ENCODE results near the gene RPS10. TPM values are rescaled to one million over a fixed set of nuclear protein-coding genes. Genes with fewer than 3 reads are reported as not detected.

The RPS10 gene
- polyA plus RNA-seq, 3 donors: 645 to 2,603 (median 1,054) TPM

DNA sequence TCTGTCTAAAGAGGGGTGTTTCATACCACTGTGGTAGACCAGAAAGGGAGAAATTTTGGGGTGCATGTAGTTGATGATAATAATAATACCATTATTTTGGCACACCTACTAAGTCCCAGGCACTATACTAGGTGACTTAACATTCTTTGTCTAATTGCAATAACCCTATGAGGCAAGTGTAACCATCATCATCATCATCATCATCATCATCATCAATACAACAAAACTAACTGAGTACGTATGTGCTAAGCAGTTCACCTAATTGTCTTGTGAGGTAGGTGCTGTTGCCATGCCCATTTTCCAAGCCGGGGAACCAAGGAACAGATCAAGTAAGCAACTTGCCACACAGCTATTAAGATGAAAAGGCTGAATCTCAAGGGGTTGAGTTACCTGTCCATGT, 37.4 kb upstream of the RPS10 start:
- Histone ChIP-seq H3K9ac (ENCODE audit: insufficient read depth, low read length, poor library complexity, severe bottlenecking) (no peak overlapping the region), H3K79me2 (ENCODE audit: insufficient read depth, low read length) (no peaks in the 10 kb centered on the region), H3K4me2 (replicated peaks; ENCODE audit: extremely low read depth, low read length, poor library complexity, severe bottlenecking) (no peak overlapping the region), H3K4me3 (replicated peaks in 1 of 3; ENCODE audit: low read depth in 2 of 3, low read length in 3 of 3) (no peak overlapping the region), H4K20me1 (ENCODE audit: insufficient read depth, low read length) (no peaks in the 10 kb centered on the region), H3K4me1 (ENCODE audit: control insufficient read depth in 1 of 2, insufficient read depth in 2 of 2, low read length in 2 of 2) (peaks cover 8 to 11% of the 10 kb centered on the region in 2 donors), H3K9me3 (replicated peaks in 1 of 2; ENCODE audit: control insufficient read depth in 1 of 2, insufficient read depth in 1 of 2, low read length in 2 of 2) (no peaks in the 10 kb centered on the region), H3K27me3 (ENCODE audit: control insufficient read depth in 2 of 2, insufficient read depth in 2 of 2, low read length in 2 of 2) (peaks cover 11 to 39% of the 10 kb centered on the region in 2 donors), H2AFZ (ENCODE audit: insufficient read depth, low read depth, low read length, poor library complexity, severe bottlenecking) (no peak overlapping the region), H3K36me3 (replicated peaks in 1 of 2; ENCODE audit: control insufficient read depth in 1 of 2, insufficient read depth in 2 of 2, low read length in 2 of 2) (no peaks in the 10 kb centered on the region), H3K27ac (ENCODE audit: low read depth in 1 of 2, low read length in 2 of 2) (no peak overlapping the region)
- TF ChIP-seq, protein P1, sequence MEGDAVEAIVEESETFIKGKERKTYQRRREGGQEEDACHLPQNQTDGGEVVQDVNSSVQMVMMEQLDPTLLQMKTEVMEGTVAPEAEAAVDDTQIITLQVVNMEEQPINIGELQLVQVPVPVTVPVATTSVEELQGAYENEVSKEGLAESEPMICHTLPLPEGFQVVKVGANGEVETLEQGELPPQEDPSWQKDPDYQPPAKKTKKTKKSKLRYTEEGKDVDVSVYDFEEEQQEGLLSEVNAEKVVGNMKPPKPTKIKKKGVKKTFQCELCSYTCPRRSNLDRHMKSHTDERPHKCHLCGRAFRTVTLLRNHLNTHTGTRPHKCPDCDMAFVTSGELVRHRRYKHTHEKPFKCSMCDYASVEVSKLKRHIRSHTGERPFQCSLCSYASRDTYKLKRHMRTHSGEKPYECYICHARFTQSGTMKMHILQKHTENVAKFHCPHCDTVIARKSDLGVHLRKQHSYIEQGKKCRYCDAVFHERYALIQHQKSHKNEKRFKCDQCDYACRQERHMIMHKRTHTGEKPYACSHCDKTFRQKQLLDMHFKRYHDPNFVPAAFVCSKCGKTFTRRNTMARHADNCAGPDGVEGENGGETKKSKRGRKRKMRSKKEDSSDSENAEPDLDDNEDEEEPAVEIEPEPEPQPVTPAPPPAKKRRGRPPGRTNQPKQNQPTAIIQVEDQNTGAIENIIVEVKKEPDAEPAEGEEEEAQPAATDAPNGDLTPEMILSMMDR (IDR thresholded peaks at IDR 0.05): no peak
- intact Hi-C loops (cut with micrococcal nuclease): loop anchor here (5.0 kb wide), 1 partner anchor 144 kb away; no protein-coding TSS in a partner anchor
- no CpG with 5 or more reads among the region's 2 CpGs for WGBS (ENCODE audit: insufficient coverage)
- no peak for DNase-seq
- H3K4me3 Mint-ChIP-seq: no peak overlapping the region
- H3K36me3 Mint-ChIP-seq: no peaks in the 10 kb centered on the region
- H3K9me3 Mint-ChIP-seq: peaks cover 0 to 2% (median 0%) of the 10 kb centered on the region in 7 donors
- no peak overlapping the region for H3K27ac Mint-ChIP-seq
- H3K27me3 Mint-ChIP-seq (ENCODE audit: low read depth in 3 of 3): peaks cover 32 to 50% (median 34%) of the 10 kb centered on the region in 3 donors
- H3K4me1 Mint-ChIP-seq: peaks cover 11% of the 10 kb centered on the region

DNA sequence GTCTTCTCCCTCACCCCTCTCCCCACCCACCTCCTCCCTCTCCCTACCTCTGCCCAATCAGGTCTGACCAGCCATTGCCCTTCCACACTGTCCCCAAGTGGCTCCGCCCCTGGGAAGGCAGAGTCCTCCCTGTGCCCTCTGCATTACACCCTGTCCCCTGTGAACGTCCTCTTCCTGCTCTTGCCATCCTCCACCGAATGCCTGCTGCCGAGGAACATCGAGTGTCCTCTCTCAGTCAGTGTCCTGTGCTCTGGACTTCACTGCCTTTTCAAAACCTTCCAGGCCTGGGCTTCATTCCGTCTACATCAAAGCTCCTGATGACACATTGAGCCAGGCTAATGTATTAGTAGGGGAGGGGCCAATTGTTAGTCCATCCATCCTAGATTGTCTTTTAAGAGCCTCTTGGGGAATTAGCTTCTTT, 36.7 kb upstream of the RPS10 start:
- H3K27me3 Mint-ChIP-seq (ENCODE audit: low read depth in 3 of 3): peaks cover 32 to 50% (median 34%) of the 10 kb centered on the region in 3 donors
- Histone ChIP-seq H3K27me3 (ENCODE audit: control insufficient read depth in 2 of 2, insufficient read depth in 2 of 2, low read length in 2 of 2) (peaks cover 11 to 39% of the 10 kb centered on the region in 2 donors), H3K36me3 (replicated peaks in 1 of 2; ENCODE audit: control insufficient read depth in 1 of 2, insufficient read depth in 2 of 2, low read length in 2 of 2) (no peaks in the 10 kb centered on the region), H3K27ac (ENCODE audit: low read depth in 1 of 2, low read length in 2 of 2) (no peak overlapping the region), H3K4me2 (replicated peaks; ENCODE audit: extremely low read depth, low read length, poor library complexity, severe bottlenecking) (no peak overlapping the region), H3K9ac (ENCODE audit: insufficient read depth, low read length, poor library complexity, severe bottlenecking) (no peak overlapping the region), H2AFZ (ENCODE audit: insufficient read depth, low read depth, low read length, poor library complexity, severe bottlenecking) (no peak overlapping the region), H3K4me1 (ENCODE audit: control insufficient read depth in 1 of 2, insufficient read depth in 2 of 2, low read length in 2 of 2) (peaks cover 2 to 5% of the 10 kb centered on the region in 2 donors), H3K79me2 (ENCODE audit: insufficient read depth, low read length) (no peaks in the 10 kb centered on the region), H3K4me3 (replicated peaks in 1 of 3; ENCODE audit: low read depth in 2 of 3, low read length in 3 of 3) (no peak overlapping the region), H3K9me3 (replicated peaks in 1 of 2; ENCODE audit: control insufficient read depth in 1 of 2, insufficient read depth in 1 of 2, low read length in 2 of 2) (no peaks in the 10 kb centered on the region), H4K20me1 (ENCODE audit: insufficient read depth, low read length) (no peaks in the 10 kb centered on the region)
- intact Hi-C loops (cut with micrococcal nuclease): loop anchor here (5.0 kb wide), 1 partner anchor 145 kb away; no protein-coding TSS in a partner anchor
- peaks cover 8% of the 10 kb centered on the region for H3K4me1 Mint-ChIP-seq
- no peak overlapping the region for H3K4me3 Mint-ChIP-seq
- no peaks in the 10 kb centered on the region for H3K36me3 Mint-ChIP-seq
- no peak for DNase-seq
- peak overlapping the region in 1 of 7 donors; percentile 10 for H3K27ac Mint-ChIP-seq
- H3K9me3 Mint-ChIP-seq: peaks cover 0 to 2% (median 0%) of the 10 kb centered on the region in 7 donors
- 53% methylated on average over 5 of the region's 6 CpGs for WGBS (ENCODE audit: insufficient coverage)
- TF ChIP-seq, protein P1 (IDR thresholded peaks at IDR 0.05): no peak

Measured in CD14-positive monocyte (primary cell).